HG02623 (cell line): ENCODE results near the gene SNX25.

Experiments used
- ATAC-seq: cut with Tn5 transposase; IDR thresholded peaks from one replicate; pipeline ENCODE4 v1.9.1; 2021; ENCODE audit warnings: moderate library complexity; ENCODE audit not compliant: unreplicated experiment

Gene SNX25

DNA sequence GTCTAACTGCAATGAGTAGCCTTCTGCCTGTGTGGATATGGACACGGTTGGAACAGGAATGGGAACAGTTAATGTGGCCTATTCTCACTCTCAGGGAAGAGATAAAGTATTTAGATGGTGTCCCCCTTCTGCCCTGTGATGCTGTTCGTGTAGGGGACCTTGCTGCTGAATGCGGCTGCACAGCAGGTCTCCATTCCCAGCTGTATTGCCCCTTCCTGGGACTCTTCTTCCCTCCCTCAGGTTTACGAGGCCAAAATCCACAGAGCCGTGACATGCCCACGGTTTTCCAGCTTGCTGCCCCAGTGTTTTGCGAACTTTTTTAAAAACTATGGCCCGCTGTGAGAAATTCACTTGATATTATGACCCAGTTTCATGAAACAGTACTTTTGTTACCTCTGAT lies 50.3 kb downstream of the SNX25 start:
- no peak for ATAC-seq

DNA sequence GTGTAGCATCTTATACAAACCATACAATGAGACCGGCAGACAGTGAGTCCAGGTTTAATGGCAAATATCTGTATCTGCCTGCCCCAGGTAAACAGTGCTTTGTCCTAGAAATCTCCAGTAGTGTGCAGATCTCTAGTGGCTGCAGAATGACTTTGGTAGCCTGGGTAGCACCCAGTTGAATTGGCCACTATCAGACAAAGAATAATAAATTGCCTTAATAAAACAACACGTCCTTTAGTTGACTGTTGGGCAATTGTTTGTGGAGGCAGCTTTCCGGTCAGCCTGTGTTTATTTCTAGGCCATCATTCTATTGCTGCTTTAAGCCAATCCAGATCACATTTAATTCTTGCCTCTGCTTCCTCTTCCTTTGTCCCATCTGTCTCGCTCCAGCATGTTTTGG lies 52.5 kb downstream of the SNX25 start:
- no peak for ATAC-seq

DNA sequence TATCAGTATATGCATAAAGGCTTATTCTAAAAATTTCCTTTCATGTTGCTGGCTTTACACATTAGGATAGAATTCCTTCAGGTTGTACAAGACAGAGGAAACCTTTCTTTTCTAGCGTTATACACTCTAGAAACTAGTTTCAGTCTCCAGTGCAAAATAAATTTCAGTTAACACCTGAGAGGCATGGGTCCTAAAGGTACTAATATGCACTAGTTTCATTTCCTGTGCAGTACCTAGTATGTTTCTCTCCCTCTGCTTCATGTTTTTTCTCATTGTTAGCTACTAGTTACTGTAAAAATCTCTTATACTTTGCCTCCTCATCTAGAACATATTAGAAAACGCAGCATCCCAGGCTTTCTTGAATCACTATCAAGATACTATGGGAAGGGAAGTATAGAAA lies 54.0 kb downstream of the SNX25 start:
- no peak for ATAC-seq

DNA sequence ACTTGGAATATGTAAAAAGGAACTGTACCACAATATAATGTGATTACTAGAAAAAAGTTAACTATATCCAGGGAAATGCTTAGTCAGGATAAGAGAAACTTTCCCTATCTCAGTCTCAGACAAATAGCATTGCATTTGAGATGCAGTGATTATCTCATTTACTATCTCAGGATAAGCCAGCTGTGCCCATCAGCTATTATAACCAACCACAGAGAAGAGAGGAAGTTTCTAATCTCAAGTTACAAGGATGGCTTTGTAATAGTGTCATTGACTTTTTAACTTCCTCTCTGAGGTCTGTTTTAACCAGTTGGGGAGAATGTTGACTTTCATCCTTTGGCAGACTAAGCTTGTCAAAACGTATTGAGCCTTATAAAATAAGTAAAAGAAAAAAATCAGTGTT lies 56.5 kb downstream of the SNX25 start:
- peak; percentile 89 for ATAC-seq

DNA sequence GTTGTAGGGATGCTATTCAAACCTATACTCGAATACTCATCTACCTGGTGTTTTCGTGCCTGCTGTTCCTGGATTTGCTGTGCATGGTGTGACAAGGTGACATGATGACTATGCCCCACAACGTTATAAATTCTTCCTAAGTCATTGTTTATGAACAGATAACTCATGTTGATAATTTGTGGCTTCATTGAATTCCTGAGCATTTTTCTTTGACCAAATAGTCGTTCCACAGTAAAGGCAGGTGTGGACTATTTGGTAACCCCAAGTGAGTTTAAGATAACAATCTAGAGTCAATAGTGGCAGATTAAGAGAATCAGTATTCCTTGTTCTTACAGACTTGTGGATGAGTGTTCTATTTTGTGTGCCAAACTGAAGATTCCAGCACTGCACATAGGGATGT lies 59.9 kb downstream of the SNX25 start:
- ATAC-seq = no peak

DNA sequence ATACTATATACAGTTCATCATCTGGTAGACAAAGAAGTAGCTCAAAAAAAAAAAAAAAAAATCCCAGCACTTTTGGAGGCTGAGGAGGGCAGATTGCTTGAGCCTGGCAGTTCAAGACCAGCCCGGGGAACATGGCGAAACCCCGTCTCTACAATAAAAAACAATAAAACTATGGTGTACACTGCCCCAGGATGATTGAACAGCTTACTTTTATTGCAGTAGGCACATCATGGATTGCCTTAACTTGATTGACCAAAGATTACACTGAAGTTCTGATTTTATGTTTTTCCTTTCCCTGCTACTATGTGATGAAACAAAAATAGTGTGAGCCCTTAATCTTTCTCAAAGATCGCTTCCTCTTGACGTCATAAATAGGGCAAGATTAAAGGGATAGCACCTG lies 60.6 kb downstream of the SNX25 start:
- ATAC-seq = no peak

DNA sequence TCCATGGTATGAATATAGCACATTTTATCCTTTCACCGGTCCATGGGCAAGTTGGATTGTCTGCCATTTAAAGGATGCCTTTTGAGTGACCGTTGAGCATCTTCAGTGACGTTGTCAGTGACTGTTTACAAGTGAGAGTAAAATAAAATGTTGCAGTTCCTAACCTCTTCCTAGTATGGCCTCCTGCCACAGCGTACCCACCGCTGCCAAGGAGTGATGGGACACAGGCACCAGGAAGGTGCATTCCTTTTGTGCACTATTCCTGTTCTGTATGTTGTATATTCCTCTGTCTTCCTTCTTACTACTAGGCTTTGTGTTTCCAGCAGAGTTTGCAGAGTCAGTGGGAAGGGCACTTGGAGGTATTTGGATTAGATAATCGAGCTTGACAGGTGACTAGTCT lies 61.5 kb downstream of the SNX25 start:
- ATAC-seq = no peak

DNA sequence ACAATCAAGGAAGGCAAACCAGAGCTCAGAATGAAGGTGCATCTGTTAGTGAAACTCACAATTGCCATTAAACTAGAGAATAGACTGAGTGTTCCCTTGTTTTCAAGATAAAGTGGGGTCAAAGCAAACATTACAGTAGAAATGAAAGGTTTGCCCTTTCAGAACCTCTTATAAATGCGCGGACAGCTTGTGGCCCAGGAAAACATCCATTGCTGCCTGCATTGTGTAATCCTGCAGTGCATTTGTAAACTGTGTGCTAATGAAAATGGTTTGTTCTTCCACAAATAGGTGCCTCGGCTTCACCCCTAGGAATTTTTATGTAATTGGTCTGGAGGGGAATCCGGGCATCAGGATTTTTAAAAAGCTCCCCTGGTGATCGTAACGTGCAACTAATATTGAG lies 62.8 kb downstream of the SNX25 start:
- ATAC-seq = no peak

DNA sequence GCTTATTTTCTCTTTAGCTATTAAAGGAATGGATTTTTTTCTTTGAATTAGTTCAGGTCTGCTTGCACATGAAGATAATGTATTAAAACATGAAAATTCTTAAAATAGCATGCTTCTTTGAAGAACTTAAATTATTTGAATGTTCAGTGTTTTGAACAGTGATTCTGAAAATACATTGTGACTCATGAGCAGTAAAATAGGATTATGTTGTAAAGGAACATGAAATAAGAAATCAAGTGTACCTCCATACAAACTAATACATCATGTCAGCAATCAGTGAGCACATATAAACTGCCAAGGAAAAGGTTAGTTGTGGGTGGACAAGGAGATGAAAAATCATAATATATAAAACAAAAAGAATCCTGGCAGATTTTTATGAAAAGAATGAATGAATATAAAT lies 66.1 kb downstream of the SNX25 start:
- ATAC-seq = no peak

DNA sequence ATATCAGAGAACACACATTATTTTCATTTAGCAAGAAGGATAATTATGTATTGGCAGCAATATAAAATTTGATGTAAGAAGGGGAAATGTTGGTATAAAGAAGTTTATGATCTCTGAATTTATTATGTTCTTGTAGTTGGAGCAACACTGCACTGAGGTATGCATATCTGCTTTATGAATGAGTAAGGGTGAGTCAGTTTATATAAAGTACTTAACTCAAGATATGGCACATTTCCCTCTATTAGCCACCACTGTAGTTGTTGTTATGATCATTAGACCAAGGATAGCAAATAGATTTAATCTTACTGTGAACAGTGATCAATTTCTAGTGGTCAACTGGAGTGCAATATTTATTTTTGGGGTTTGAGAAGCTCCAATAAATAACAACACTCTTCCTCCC lies 66.6 kb downstream of the SNX25 start:
- ATAC-seq = no peak

DNA sequence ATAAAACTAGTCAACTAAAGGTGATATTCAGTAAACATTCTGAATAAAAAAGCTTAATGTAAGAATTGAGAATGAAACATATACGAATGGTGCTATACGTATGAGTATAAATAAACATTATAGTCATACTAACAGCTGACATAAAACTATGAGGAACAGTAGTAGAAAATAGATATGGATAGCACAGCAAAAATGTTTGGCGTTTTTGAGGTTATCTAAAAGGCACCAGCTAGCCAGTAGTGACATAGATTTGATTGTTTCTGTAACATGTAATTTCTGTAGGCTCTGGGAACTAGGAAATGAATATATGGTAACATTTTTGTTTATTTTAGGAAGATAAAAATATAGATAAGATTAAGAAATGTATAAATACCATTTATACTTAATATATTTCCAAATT lies 69.3 kb downstream of the SNX25 start:
- no peak for ATAC-seq

DNA sequence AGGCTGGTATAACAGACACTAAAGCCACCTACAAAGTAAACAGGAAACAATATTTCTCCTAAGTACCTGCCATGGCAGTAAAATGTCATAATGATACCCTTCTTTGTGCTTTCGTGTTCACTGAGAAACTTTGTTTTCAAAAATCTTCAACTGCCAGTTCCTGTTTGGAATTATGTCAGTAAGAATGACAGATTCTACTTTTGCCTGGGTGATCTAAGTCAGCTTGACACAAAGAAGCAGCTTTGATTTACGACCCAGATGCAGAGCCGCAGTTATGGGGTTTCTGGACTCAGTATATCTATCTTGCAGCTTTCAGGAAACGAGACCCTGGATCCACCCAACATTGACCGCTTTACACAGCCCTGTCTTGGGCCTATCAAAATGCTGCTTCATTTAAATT lies 71.2 kb downstream of the SNX25 start:
- no peak for ATAC-seq

DNA sequence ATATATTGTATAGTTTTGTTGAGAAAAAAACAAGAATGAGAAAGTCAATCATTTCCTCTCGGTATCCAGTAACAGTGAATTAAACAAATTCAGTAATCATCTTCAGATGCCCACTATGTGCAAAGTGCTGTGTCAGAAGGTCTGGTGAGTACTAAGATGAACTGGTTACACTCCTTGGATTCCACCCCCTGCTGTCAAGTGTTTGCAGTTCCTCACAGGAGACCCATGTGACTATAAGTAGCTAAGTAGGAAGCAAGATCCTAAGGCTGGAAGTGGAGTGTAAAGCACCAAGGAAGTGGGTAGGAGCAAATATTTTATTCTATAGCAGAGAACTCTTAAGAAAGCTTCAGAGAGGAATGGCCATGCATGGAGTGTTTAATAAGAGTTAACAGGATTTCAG lies 73.6 kb downstream of the SNX25 start:
- ATAC-seq = no peak

DNA sequence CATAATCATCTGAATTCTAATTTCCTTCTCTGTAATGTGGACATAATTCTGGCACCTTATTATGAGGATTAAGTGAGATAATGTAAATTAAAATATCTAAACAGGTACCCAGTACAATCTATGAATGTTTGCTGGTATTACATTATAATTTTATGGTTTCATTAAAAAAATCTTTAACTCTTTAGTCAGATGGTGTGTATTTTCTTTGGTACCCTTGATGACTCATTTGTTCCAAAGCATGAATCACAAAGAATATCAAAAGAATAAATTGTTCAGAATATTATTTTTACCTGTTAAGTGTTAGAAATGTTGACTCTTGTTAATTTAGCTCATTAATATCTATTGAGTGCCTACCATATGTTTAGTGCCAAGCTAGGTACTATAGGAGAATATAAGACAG lies 74.3 kb downstream of the SNX25 start:
- no peak for ATAC-seq

DNA sequence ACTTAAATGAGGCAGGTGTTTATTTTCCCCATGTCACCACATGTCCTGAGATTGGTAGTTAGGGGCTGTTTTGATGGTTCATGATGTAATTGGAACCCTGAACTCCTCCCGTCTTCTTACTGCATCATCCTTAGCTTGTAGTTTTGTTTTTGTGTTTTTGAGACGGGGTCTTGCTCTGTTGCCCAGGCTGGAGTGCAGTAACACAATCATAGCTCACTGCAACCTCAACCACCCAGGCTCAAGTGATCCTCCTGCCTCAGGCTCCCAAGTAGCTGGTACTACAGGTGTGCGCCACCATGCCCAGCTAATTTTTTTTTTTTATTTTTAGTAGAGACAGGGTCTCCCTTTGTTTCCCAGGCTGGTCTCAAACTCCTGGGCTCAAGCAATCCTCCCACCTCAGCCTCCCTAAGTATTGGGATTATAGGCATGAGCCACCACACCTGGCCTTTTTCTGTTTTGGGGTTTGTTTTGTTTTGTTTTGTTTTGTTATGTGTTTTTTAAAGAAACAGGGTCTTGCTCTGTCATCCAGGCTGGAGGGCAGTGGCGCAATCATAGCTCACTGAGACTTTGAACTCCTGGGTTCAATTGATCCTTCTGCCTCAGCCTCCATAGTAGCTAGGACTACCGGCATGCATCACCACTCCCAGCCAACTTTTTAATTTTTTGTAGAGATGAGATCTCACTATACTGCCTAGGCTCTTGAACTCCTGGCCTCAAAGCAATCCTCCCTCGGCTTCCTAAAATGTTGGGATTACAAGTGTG lies 76.4 kb downstream of the SNX25 start:
- no peak for ATAC-seq

DNA sequence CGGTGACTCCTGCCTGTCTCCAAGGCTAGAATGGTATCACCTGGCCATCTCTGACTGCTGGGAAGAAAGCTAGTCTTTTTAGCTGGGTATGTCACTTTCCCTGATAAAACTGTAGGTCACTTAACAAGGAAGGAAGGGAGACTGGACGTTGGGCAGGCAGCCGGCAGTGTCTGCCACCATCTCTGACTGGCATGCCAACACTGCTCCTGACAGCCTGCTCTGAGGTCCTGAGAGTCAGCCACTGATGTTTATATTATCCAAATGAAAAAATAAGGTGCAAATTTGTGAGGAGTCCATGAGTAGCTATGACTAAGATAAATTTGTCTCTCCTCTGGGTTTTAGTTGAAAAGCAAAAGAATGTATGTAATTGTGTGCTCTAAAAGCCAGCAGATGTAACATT lies 77.2 kb downstream of the SNX25 start:
- no peak for ATAC-seq

DNA sequence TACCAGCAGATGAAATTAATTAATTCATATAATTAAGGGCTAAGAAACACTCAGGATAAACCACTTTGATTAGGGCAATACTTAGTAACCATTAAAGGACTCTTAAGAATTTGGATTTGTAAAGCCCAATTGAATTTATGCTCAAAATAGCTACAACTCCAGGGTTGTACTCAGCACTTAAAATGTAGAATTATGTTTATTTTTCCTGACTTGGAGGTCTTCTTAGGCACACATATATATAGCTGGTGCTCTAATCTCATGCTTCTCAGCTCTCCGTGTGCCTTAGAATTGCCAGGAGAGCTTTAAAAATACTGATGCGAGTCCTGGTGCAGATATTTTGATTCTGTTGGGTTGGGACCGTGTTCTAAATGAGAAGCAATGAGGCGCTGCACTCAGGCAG lies 77.6 kb downstream of the SNX25 start:
- no peak for ATAC-seq

DNA sequence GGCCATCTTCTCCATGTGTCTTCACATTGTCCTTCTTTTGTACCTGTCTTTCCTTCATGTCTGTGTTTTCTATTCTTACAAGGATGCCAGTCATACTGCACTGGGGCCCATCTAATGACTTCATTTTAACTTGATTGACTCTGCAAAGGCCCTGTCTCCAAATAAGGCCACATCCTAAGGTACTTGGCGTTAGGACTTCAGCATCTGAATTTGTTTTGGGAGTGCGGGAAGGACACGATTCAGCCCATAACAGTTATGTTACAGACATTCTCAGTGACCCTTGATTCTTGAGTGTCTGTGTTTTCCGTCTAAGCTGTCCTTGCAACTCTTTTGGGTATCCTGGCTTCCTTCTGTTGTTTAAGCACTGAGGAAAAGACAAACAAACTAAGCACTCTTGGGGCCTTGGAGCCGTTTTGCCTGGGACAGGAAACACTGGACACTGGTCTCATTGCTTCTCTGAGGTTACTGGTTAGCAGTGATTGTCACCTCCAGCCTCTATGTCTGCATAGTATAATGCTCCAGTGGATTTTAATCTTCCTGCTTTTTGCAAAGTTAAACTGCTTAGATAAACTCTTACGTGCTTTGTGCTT lies 80.7 kb downstream of the SNX25 start:
- ATAC-seq = no peak

DNA sequence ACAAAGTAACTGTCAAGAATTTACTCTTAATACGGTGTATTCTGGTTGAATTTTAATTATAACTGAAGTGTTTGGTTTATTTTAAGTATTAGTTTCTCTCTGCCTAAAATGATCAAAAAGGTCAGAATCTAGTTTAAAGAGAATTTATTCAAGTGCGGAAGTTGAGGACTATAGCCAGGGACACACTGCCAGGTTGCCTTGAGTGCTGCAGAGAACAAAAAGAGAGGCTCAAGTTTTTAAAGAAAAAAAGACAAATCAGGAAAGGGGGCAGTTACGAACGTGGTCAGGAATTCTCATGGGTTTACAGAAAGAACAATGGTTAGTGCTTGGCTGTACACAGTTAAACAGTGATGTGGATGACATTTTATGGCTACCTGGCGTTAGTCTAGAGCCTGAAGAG lies 81.3 kb downstream of the SNX25 start:
- ATAC-seq = no peak

DNA sequence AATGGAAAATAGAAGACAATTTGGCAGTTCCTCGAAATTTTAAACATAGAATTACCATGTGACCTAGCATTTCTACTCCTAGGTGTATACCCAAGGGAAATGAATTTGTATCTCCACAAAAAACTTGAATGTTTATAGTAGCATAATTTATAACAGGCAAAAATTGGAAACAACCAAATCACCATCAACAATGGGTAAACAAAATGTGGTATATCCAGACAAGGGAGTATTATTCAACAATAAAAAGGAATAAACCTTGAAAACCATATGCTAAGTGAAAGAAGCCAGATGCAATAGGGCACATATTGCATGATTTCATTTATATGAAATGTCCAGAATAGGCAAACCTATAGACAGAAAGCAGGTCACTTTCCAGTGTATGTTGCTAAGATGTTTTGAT lies 83.8 kb downstream of the SNX25 start:
- ATAC-seq = no peak

DNA sequence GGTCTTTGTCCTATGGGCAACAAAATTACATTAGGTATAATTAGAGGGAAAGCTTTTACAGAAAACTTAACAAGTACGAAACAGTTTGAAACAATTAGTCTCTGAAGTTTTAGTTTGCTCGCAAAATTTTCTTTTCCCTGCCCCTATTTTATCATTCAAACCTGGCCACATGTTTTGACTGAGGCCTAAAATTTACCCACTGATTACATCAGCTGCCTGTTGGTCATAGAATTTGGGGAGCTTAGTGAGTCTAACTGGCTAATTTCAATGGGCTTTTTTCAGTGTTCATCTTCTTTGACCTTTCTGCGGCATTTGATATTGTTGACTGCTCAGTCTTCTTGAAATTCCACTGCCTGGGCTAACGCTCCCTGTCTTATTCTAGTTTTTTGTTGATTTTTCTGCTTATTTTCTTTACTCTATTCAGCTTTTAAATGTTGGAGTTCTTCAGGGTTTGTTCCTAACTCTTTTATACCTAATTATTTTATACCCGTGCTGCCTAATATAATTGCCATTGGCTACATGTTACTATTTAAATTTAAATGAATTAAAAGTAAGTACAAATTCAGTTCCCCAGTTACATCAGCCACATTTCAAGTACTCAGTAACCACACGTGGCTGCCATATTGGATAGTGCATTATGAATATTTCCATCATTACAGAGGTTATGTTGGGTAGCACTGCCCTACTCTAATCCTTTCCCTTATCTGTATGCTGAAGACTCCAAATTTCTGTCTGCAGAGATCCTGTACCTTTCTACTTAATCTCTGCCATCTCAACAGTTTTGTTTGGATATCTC lies 87.5 kb downstream of the SNX25 start:
- no peak for ATAC-seq

DNA sequence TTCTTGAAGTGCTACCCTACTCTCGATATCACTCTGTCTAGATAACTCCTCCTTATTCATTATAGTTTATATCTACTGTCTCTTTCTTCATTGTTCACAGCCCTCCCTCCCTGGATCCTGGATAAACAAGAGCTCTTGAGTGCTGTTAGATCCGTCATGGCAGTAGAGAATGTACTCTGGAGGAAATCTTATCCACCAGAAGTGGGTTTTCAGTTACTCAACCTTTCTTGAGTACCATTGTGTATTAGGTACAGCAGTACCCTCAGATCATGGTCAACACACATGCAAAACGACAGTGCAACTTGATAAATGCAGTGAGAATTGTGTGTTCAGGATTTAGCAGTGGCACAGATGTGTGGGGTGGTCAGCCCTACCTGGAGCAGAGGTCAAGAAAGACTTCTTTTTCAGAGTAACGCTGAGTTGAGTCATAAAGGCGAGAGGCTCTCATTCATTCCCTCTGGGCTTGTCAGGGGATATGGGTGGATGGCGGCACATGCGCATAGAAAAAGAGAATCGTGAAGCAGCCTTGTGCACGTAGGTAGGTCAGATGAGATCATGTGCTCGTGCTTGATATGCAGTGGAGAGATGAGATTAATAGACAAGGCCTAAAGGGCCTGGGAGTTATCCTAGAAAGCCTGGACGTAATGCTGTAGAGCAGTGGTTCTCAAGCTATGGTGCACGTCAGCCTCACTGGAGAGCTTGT lies 89.5 kb downstream of the SNX25 start:
- ATAC-seq = no peak
